GM19099 (cell line): Measurements from ENCODE around the gene CRYBB1.

Experiments
- POLR2A ChIP-seq: IDR thresholded peaks from 3 replicates; pipeline ENCODE4 v1.6.1; 2011; ENCODE audit warnings: low read depth; ENCODE audit not compliant: insufficient read length; ENCODE audit errors: extremely low read depth

The CRYBB1 gene

GRCh38 chr22:26559961-26560575, 57.8 kb downstream of the CRYBB1 start:
- TF ChIP-seq POLR2A, result no peak

- TF ChIP-seq POLR2A, result no peak
Observed at GRCh38 chr22:26558248-26558895, 59.5 kb downstream of the CRYBB1 start.

GRCh38 chr22:26556904-26557303, 60.9 kb downstream of the CRYBB1 start:
- no peak for TF ChIP-seq POLR2A

GRCh38 chr22:26555478-26555877, 62.3 kb downstream of the CRYBB1 start:
- no peak for TF ChIP-seq POLR2A

- no peak for TF ChIP-seq POLR2A
Observed at GRCh38 chr22:26554956-26555355, 62.9 kb downstream of the CRYBB1 start.

GRCh38 chr22:26553056-26553752, 64.6 kb downstream of the CRYBB1 start:
- TF ChIP-seq POLR2A, result no peak

GRCh38 chr22:26552466-26552865, 65.4 kb downstream of the CRYBB1 start:
- TF ChIP-seq POLR2A, result no peak

GRCh38 chr22:26551568-26551967, 66.3 kb downstream of the CRYBB1 start:
- TF ChIP-seq POLR2A, result no peak

GRCh38 chr22:26550498-26551033, 67.3 kb downstream of the CRYBB1 start:
- no peak for TF ChIP-seq POLR2A

GRCh38 chr22:26549902-26550497, 67.8 kb downstream of the CRYBB1 start:
- no peak for TF ChIP-seq POLR2A
